Stimulated activated CD4-positive, alpha-beta T cell treated with anti-CD3 and anti-CD28 coated beads, Interleukin-2, amount 100 ng/mL, for 48 hours (primary cell): Measurements from ENCODE around the gene GRM8.

ENCODE experiments used
- DNase-seq, 2 donors: peaks; one replicate each; pipeline ENCODE4 v3.0.0-alpha.2; 2020

Gene GRM8

DNA sequence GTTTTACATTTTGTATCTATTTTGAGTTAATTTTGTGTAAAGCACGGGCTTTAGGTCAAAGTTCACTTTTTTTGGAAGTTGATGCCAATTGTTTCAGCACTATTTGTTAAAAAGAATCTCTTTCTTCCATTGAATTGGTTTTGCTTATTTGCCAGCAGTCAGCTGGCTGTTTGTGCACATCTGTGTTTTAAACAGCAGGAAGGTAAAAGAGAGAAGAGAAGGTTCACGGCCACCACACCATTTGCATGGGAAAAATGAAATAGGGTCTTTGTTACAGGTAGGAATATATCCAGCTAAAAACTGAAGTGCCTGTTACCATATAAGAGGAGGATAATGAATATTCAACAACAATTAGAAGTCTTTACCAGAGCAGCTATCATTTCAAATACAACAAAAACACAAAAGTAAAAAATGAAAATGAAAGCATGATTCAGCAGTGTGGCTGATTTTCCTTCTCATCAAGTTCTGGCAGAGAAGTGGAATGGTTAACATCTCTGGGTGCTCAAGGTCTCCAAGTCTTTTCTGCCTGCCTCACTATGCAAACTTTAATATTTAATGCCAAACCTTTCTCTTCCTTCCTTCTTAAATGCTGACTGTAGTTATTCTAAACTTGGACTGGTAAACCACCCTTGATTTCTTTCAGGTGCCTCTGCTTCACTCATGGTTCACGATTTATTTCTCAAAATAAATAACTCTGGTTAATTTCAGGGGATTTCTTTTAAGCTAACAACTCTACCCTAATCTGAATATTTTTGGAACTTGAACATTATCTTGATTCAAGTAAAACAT, 841.5 kb downstream of the GRM8 start:
- DNase-seq, result no peak

DNA sequence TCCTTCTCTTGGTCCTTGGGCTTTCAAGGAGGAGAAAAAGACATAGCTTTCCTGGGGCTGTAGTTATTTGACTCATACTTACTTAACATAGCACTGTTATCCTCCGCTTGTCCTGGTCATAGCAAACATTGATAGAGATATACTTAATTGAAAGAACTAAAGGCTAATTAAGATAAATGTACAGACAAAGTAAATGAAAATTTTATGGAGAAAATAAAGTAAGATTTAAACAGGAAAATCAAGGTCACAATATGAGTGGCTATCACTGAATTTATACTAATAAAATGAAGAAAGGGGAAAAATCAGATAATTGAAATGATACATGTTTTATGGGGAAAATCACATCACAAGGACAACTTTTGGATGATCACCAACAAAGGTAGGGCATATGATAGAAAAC, 849.7 kb downstream of the GRM8 start:
- DNase-seq, result no peak

DNA sequence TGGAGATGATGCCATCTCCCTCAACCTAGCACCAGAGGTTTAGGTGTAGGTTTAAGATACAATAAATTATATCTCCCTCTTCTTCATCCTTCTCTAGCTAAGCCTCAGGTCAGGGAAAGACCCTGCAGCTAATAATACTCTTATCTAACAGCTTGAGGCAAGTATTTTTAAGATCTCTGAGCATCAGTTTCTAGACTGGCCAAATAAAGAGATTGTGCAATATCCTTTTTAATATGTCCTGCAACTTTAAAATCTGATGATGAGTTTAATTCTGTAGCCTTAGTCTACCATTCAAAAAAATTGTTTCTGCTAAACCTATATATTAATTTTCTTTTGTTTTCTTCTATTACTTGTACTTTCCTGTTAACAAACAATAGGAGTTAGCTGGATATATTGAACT, 850.8 kb downstream of the GRM8 start:
- no peak for DNase-seq

DNA sequence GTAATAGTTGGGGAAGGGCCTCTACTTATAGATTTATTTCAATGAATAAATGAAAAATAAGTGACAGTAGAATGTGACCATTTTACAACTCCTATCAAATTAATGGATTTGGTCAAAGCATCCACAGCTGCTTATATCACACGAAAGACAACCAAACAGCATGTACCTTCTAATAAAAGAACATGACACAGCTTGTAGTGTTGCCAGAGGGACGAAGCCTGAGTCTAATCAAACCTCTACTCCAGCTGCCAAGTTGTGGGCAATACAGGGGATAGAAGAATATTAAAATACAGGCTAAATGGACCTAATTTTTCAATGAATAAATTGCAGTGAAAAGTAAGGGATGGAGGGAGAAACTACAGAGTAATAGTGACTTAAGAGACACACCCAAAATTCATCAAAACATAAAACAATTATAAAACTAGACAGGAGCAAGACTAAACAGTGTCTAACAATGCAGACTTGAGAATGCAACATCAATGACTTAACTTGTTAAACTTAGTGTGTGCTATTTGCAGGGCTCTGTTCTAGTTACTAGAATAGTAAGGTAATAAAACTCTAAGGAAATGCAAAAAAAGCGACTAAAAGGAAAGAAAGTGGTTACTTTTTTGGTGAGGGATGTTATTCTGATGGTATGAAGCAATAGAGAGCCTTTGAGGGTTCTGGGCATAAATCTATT, 853.8 kb downstream of the GRM8 start:
- DNase-seq, result no peak

DNA sequence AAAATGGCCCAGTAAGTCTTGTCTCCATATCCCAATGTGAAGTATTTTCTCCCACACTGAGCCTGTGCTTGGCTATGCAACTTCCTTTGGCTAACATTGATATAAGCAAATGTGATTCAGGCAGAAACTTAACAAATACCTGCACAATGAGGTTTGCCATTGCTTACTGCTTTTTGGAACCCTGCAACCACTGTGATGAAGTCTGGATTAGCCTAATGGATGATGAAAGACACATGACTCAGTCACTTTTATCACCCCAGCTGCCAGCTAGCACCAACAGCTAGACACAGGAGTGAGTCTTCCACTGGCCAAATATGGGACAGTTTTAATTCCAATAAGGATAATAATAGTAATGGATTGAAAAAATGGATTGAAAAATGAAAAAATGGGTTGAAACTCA, 854.5 kb downstream of the GRM8 start:
- DNase-seq, result no peak

DNA sequence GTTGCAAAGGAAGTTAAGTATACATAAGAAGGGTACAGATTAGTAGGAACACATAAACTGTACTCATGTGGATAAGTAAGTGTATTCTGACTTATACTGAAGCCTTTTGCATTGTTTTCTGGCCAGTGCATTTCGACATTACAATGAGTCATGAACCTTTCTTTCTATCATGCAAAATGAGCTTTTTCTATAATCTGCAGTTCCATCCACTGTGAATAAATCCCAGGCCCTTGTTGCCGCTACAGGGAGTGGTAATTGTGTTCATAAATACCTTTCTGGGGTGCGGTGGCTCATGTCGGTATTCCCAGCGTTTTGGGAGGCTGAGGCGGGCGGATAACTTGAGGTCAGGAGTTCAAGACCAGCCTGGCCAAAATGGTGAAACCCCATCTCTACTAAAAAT, 858.3 kb downstream of the GRM8 start:
- DNase-seq, result no peak
